K562 (cell line): ENCODE measurements around the gene CTCF. TPM values are rescaled to one million over a fixed set of nuclear protein-coding genes. Genes with fewer than 3 reads are reported as not detected.

Experiments
- ARID2 ChIP-seq: fragments of 450-650 bp; IDR thresholded peaks from 2 replicates; pipeline ENCODE4 v1.6.1; 2017; ENCODE audit warnings: antibody characterized with exemption, mild to moderate bottlenecking
- FIP1L1 ChIP-seq: fragments of 200-400 bp; formaldehyde crosslinking; IDR thresholded peaks from 2 replicates; pipeline ENCODE4 v1.6.1; 2018; ENCODE audit warnings: mild to moderate bottlenecking, low read depth, low read length; ENCODE audit not compliant: poor library complexity, severe bottlenecking
- ZBTB7A ChIP-seq: IDR thresholded peaks from 2 replicates; pipeline ENCODE4 v1.6.1; 2011; ENCODE audit warnings: low read depth, mild to moderate bottlenecking, low read length, moderate library complexity, borderline replicate concordance; ENCODE audit not compliant: control insufficient read depth
- polyA plus RNA-seq, 8 experiments: library from polyadenylated mRNA; depleted of rRNA in 4 of 8; stranded (reverse) in 5 of 8; unstranded in 3 of 8; fragments of >200 nt; fragmentation: Nextera tagmentation in 2 of 8; fragmentation: Illumina TruSeq in 1 of 8; extraction: Ambion mirVana in 2 of 8; extraction: Trizol in 1 of 8; gene quantifications; 2 replicates each; pipeline versions ENCODE4 v1.2.1 to v1.2.3, GENCODE V29; 2011 to 2014; ENCODE audit warnings: inconsistent platforms in 1 of 8, missing spikeins in 1 of 8
- total RNA-seq, 7 experiments: library from RNA; depleted of rRNA in 6 of 7; stranded (reverse); fragments of >200 nt in 6 of 7; fragmentation: Illumina TruSeq in 2 of 7; extraction: Trizol in 2 of 7; gene quantifications; 2 replicates each; pipeline versions ENCODE4 v1.2.1 to v1.2.3, GENCODE V29; 2011 to 2021; ENCODE audit warnings: low replicate concordance in 1 of 7
- TF ChIP-seq, protein P1 (sequence below): fragments of 250-450 bp; sonication (Bioruptor Pico); IDR thresholded peaks from 2 replicates; pipeline ENCODE4 v1.4.0; 2020; ENCODE audit warnings: borderline replicate concordance
- TF ChIP-seq, protein P2 (sequence below), 2 experiments: fragments of 450-650 bp in 1 of 2; sonication (generic) in 1 of 2; formaldehyde crosslinking in 1 of 2; IDR thresholded peaks; 2 replicates each; pipeline versions ENCODE4 v1.7.1 to v1.9.0; 2016 to 2022; ENCODE audit warnings: inconsistent platforms in 1 of 2, mild to moderate bottlenecking in 1 of 2, missing genetic modification reagents in 1 of 2
- TF ChIP-seq, protein P3 (sequence below): fragments of 450-650 bp; formaldehyde crosslinking; IDR thresholded peaks from 2 replicates; pipeline ENCODE4 v1.4.0; 2022; ENCODE audit warnings: missing genetic modification characterization

Gene CTCF
- total and polyA plus RNA-seq, 9 of the 15 experiments (the other 6 are each of a cell fraction or from before 2014, with no cell fraction given) = 7.8 to 49.2 (median 33.9) TPM

DNA sequence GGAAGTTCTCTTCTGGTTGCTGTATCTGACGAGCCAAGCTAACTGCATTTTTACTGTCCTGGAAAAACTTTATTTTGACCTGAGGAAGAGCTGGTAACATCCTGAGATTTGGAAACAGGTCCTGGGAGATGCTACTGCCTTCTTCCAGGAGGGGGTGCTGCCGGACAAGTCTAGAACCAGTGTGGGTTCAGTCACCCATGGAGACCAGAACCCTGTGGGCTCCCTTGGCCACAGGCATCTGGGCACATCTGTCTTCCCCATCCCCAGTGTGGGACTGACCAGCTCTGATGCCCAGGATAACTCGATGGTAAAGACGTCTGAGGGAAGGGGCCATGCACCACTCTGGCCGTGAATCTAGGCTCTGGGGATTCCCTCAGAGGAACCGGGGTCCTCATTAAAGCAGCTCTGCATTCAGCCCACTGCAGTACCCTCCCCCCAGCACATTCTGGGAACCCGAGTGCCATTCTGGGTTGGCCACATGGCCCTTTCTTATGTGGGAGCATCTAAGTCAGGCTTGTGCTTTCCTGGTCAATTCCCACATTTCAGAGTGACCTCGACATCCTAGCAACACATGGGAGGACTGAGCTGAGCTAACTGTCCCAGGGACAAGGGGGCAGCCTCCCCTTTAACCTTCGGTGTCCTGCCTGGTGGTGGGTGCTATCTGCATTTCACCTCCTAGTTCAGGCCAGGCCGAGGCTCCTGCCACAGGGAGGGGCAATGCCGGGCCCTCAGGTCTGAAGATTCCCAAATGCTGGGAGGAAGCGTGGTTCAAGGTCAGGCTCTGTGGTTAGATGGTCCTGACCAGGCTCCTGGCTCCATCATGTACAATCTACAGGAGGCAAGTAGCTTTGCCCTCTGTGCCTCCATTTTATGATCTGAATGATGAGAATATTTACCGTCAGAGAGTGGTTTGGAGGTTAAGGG lies 110.7 kb downstream of the CTCF start (continued):
- TF ChIP-seq, protein P1, sequence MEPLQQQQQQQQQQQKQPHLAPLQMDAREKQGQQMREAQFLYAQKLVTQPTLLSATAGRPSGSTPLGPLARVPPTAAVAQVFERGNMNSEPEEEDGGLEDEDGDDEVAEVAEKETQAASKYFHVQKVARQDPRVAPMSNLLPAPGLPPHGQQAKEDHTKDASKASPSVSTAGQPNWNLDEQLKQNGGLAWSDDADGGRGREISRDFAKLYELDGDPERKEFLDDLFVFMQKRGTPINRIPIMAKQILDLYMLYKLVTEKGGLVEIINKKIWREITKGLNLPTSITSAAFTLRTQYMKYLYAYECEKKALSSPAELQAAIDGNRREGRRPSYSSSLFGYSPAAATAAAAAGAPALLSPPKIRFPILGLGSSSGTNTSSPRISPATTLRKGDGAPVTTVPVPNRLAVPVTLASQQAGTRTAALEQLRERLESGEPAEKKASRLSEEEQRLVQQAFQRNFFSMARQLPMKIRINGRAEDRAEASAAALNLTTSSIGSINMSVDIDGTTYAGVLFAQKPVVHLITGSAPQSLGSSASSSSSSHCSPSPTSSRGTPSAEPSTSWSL = no peak
- TF ChIP-seq ZBTB7A (no peak), ARID2 (peak; percentile 69), FIP1L1 (no peak)
- TF ChIP-seq, protein P2, sequence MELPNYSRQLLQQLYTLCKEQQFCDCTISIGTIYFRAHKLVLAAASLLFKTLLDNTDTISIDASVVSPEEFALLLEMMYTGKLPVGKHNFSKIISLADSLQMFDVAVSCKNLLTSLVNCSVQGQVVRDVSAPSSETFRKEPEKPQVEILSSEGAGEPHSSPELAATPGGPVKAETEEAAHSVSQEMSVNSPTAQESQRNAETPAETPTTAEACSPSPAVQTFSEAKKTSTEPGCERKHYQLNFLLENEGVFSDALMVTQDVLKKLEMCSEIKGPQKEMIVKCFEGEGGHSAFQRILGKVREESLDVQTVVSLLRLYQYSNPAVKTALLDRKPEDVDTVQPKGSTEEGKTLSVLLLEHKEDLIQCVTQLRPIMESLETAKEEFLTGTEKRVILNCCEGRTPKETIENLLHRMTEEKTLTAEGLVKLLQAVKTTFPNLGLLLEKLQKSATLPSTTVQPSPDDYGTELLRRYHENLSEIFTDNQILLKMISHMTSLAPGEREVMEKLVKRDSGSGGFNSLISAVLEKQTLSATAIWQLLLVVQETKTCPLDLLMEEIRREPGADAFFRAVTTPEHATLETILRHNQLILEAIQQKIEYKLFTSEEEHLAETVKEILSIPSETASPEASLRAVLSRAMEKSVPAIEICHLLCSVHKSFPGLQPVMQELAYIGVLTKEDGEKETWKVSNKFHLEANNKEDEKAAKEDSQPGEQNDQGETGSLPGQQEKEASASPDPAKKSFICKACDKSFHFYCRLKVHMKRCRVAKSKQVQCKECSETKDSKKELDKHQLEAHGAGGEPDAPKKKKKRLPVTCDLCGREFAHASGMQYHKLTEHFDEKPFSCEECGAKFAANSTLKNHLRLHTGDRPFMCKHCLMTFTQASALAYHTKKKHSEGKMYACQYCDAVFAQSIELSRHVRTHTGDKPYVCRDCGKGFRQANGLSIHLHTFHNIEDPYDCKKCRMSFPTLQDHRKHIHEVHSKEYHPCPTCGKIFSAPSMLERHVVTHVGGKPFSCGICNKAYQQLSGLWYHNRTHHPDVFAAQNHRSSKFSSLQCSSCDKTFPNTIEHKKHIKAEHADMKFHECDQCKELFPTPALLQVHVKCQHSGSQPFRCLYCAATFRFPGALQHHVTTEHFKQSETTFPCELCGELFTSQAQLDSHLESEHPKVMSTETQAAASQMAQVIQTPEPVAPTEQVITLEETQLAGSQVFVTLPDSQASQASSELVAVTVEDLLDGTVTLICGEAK (IDR thresholded peaks at IDR 0.05) = peak; percentile 77
- TF ChIP-seq, protein P2 (CRISPR knock-in tag; IDR thresholded peaks at IDR 0.05) = no peak
- TF ChIP-seq, protein P3, sequence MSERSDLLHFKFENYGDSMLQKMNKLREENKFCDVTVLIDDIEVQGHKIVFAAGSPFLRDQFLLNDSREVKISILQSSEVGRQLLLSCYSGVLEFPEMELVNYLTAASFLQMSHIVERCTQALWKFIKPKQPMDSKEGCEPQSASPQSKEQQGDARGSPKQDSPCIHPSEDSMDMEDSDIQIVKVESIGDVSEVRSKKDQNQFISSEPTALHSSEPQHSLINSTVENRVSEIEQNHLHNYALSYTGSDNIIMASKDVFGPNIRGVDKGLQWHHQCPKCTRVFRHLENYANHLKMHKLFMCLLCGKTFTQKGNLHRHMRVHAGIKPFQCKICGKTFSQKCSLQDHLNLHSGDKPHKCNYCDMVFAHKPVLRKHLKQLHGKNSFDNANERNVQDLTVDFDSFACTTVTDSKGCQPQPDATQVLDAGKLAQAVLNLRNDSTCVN (CRISPR knock-in tag) = no peak
- TF ChIP-seq, all 486 proteins: peak for 19
